Neural cell (in vitro differentiated cells): ENCODE data around the gene NOD1.

Source experiments
- POLR2AphosphoS5 ChIP-seq: IDR thresholded peaks from 2 replicates; pipeline ENCODE4 v1.6.1; 2012
- SMC3 ChIP-seq: fragments of 450-650 bp; conservative IDR thresholded peaks from 2 replicates; pipeline ENCODE4 v1.6.1; 2014; ENCODE audit warnings: antibody characterized with exemption, mild to moderate bottlenecking, moderate library complexity; ENCODE audit not compliant: poor library complexity
- TF ChIP-seq, protein P1 (sequence below): fragments of 450-650 bp; IDR thresholded peaks from 2 replicates; pipeline ENCODE4 v1.5.1; 2014; ENCODE audit warnings: antibody characterized with exemption, mild to moderate bottlenecking, moderate library complexity; ENCODE audit not compliant: poor library complexity, severe bottlenecking
- TF ChIP-seq, protein P2 (sequence below): IDR thresholded peaks from 2 replicates; pipeline ENCODE4 v1.6.1; 2012; ENCODE audit warnings: borderline replicate concordance

DNA sequence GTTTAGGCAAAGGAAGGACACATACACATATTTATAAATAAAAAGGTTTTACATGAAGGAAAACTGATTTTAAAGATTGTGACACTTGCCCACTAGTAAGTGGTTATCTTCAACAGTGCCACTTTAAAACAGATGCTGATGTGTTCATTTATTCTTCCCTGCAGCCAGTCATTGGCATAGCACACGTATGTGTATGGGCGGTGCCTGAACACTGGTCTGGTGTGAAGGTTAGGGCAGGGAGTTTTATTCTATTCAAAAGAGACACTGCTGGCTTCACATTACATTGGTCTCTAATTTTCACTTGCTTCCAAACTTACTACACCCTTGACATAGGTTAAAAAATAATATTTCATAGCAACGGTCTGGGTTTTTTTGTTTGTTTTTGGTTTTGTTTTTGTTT lies 57.9 kb downstream of the NOD1 start:
- TF ChIP-seq, protein P1, sequence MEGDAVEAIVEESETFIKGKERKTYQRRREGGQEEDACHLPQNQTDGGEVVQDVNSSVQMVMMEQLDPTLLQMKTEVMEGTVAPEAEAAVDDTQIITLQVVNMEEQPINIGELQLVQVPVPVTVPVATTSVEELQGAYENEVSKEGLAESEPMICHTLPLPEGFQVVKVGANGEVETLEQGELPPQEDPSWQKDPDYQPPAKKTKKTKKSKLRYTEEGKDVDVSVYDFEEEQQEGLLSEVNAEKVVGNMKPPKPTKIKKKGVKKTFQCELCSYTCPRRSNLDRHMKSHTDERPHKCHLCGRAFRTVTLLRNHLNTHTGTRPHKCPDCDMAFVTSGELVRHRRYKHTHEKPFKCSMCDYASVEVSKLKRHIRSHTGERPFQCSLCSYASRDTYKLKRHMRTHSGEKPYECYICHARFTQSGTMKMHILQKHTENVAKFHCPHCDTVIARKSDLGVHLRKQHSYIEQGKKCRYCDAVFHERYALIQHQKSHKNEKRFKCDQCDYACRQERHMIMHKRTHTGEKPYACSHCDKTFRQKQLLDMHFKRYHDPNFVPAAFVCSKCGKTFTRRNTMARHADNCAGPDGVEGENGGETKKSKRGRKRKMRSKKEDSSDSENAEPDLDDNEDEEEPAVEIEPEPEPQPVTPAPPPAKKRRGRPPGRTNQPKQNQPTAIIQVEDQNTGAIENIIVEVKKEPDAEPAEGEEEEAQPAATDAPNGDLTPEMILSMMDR = no peak
- TF ChIP-seq POLR2AphosphoS5 (no peak), SMC3 (no peak)
- TF ChIP-seq, protein P2, sequence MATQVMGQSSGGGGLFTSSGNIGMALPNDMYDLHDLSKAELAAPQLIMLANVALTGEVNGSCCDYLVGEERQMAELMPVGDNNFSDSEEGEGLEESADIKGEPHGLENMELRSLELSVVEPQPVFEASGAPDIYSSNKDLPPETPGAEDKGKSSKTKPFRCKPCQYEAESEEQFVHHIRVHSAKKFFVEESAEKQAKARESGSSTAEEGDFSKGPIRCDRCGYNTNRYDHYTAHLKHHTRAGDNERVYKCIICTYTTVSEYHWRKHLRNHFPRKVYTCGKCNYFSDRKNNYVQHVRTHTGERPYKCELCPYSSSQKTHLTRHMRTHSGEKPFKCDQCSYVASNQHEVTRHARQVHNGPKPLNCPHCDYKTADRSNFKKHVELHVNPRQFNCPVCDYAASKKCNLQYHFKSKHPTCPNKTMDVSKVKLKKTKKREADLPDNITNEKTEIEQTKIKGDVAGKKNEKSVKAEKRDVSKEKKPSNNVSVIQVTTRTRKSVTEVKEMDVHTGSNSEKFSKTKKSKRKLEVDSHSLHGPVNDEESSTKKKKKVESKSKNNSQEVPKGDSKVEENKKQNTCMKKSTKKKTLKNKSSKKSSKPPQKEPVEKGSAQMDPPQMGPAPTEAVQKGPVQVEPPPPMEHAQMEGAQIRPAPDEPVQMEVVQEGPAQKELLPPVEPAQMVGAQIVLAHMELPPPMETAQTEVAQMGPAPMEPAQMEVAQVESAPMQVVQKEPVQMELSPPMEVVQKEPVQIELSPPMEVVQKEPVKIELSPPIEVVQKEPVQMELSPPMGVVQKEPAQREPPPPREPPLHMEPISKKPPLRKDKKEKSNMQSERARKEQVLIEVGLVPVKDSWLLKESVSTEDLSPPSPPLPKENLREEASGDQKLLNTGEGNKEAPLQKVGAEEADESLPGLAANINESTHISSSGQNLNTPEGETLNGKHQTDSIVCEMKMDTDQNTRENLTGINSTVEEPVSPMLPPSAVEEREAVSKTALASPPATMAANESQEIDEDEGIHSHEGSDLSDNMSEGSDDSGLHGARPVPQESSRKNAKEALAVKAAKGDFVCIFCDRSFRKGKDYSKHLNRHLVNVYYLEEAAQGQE = no peak
